ENCODE measurements around the gene SLC29A4. TPM values are rescaled to one million over a fixed set of nuclear protein-coding genes. Genes with fewer than 3 reads are reported as not detected.
A peak's percentile ranks its signal among the peaks of the same experiment; 100 is the strongest.

The SLC29A4 gene
- total and polyA plus RNA-seq, 2 of the 13 experiments (the other 11 are each of a cell fraction or from before 2014, with no cell fraction given), result 29.7 to 31.7 TPM

- TF ChIP-seq, protein P1, sequence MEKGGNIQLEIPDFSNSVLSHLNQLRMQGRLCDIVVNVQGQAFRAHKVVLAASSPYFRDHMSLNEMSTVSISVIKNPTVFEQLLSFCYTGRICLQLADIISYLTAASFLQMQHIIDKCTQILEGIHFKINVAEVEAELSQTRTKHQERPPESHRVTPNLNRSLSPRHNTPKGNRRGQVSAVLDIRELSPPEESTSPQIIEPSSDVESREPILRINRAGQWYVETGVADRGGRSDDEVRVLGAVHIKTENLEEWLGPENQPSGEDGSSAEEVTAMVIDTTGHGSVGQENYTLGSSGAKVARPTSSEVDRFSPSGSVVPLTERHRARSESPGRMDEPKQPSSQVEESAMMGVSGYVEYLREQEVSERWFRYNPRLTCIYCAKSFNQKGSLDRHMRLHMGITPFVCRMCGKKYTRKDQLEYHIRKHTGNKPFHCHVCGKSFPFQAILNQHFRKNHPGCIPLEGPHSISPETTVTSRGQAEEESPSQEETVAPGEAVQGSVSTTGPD (CRISPR knock-in tag; IDR thresholded peaks at IDR 0.05), result no peak
- TF ChIP-seq GATA4 (IDR thresholded peaks at IDR 0.05; ENCODE audit: borderline replicate concordance, low read depth) (no peak), ELF3 (CRISPR knock-in tag; IDR thresholded peaks at IDR 0.05) (no peak), SNAI1 (CRISPR knock-in tag; IDR thresholded peaks at IDR 0.05; ENCODE audit: borderline replicate concordance) (no peak), RXRB (CRISPR knock-in tag; IDR thresholded peaks at IDR 0.05; ENCODE audit: borderline replicate concordance) (0 out of 2 replicates have a peak, but pooled peaks have one; percentile 30), ZNF382 (CRISPR knock-in tag; IDR thresholded peaks at IDR 0.05; ENCODE audit: borderline replicate concordance) (no peak), POGK (CRISPR knock-in tag; conservative IDR thresholded peaks at IDR 0.05) (no peak), NFAT5 (CRISPR knock-in tag; IDR thresholded peaks at IDR 0.05) (no peak), NR2F6 (IDR thresholded peaks at IDR 0.05) (no peak), NR2F6 (CRISPR knock-in tag; IDR thresholded peaks at IDR 0.05) (peak; percentile 65; the same call in 1 of the 2 replicates), PTBP1 (IDR thresholded peaks at IDR 0.05; ENCODE audit: low read depth, low read length, poor library complexity, severe bottlenecking) (no peak), DZIP1 (CRISPR knock-in tag; IDR thresholded peaks at IDR 0.05) (no peak), RAD21 (CRISPR knock-in tag; IDR thresholded peaks at IDR 0.05) (no peak), XBP1 (CRISPR knock-in tag; IDR thresholded peaks at IDR 0.05) (no peak), THAP11 (CRISPR knock-in tag; IDR thresholded peaks at IDR 0.05) (no peak), ZSCAN22 (CRISPR knock-in tag; IDR thresholded peaks at IDR 0.05) (no peak), MBNL3 (CRISPR knock-in tag; conservative IDR thresholded peaks at IDR 0.05) (no peak), HMG20A (CRISPR knock-in tag; IDR thresholded peaks at IDR 0.05; ENCODE audit: borderline replicate concordance) (no peak)
- TF ChIP-seq, protein P2, sequence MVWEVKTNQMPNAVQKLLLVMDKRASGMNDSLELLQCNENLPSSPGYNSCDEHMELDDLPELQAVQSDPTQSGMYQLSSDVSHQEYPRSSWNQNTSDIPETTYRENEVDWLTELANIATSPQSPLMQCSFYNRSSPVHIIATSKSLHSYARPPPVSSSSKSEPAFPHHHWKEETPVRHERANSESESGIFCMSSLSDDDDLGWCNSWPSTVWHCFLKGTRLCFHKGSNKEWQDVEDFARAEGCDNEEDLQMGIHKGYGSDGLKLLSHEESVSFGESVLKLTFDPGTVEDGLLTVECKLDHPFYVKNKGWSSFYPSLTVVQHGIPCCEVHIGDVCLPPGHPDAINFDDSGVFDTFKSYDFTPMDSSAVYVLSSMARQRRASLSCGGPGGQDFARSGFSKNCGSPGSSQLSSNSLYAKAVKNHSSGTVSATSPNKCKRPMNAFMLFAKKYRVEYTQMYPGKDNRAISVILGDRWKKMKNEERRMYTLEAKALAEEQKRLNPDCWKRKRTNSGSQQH (CRISPR knock-in tag; IDR thresholded peaks at IDR 0.05; ENCODE audit: low read depth), result 0 out of 2 replicates have a peak, but pooled peaks have one; percentile 61
These were observed 44.2 kb upstream of the SLC29A4 start (continued) for GRCh38 chr7:5238500-5238899.
